ENCODE measurements around the gene H2AZ2. TPM values are rescaled to one million over a fixed set of nuclear protein-coding genes. Genes with fewer than 3 reads are reported as not detected.
"Not testable (repeated sequence)": the region's sequence is repeated elsewhere in the genome, so short reads cannot be mapped to it uniquely, and the experiment has no call there.

The H2AZ2 gene
- total RNA-seq, 4 donors from 2014 or later, result 94.1 to 116 (median 97.9) TPM

- ATAC-seq (ENCODE audit: low FRiP score), result peak; percentile 73
- DNase-seq (ENCODE audit: low spot score), result no peak
- TF ChIP-seq CTCF (IDR thresholded peaks at IDR 0.05), result no peak
These were observed 19.4 kb upstream of the H2AZ2 start for GRCh38 chr7:44867073-44867995.

DNA sequence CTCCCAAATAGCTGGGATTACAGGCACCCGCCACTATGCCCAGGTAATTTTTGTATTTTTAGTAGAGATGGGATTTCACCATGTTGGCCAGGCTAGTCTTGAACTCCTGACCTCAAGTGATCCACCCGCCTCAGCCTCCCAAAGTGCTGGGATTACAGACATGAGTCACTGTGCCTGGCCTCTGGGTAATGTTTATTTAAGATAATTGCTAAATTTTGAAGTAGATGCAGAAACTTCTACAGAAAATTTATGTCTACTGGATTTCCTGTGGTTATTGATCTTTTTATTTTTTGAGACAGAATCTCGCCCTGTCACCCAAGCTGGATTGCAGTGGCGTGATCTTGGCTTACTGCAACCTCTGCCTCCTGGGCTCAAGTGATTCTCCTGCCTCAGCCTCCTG is 14.1 kb upstream of the H2AZ2 start:
- ATAC-seq (ENCODE audit: low FRiP score), result not testable (repeated sequence)

DNA sequence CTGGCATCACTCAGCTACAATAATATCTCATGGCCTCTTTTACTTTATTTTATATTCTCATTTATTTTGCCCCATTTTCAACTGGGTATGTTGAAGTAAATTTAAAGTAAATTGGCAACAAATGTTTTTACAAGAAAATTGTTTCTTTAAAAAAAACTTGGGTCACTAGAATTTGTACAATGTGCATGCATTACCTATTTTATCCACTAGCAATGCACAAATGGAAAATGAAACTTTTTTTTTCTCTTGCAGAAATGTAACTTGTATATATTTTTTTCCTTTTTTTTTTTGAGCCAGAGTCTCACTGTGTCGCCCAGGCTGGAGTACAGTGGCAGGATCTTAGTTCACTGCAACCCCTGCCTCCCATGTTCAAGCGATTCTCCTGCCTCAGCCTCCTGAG is 10.3 kb upstream of the H2AZ2 start:
- no peak for TF ChIP-seq CTCF (IDR thresholded peaks at IDR 0.05)
- ATAC-seq (ENCODE audit: low FRiP score), result no peak
- no peak for DNase-seq (ENCODE audit: low spot score)

More for the DNA sequence above, 14.1 kb upstream of the H2AZ2 start:
- DNase-seq (ENCODE audit: low spot score), result not testable (repeated sequence)

DNA sequence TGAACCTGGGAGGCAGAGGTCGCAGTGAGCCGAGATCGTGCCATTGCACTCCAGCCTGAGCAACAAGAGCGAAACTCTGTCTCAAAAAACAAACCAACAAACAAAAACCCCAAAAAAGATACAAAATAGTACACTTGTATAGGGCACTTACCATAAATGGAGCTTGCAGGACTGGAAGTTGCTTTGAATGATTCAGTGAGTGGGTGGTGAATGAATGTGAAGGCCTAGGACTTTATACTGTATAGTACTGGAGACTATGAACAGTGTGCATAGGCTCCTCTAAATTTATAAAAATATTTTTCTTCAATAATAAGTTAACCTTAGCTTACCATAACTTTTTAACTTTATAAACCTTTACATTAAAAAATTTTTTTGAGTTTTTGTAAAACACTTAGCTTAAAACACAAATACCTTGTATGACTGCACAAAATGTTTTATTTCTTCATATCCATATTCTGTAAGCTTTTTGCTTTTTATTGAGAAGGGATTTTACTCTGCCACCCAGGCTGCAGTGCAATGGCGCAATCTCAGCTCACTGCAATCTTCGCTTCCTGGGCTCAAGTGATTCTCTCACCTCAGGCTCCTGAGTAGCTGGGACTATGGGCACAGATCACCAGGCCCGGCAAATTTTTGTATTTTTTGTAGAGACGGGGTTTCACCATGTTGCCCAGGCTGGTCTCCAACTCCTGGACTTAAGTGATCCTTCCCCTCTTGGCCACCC is 6.9 kb upstream of the H2AZ2 start:
- DNase-seq (ENCODE audit: low spot score) (no peak), ATAC-seq (ENCODE audit: low FRiP score) (no peak)
- TF ChIP-seq CTCF (IDR thresholded peaks at IDR 0.05), result no peak

- TF ChIP-seq CTCF (IDR thresholded peaks at IDR 0.05), result no peak
- DNase-seq (ENCODE audit: low spot score) (no peak), ATAC-seq (ENCODE audit: low FRiP score) (no peak)
These were observed 5.5 kb upstream of the H2AZ2 start for GRCh38 chr7:44853391-44853790.

- DNase-seq (ENCODE audit: low spot score) (no peak), ATAC-seq (ENCODE audit: low FRiP score) (no peak)
These were observed 4.7 kb upstream of the H2AZ2 start for GRCh38 chr7:44852590-44852989.

More at GRCh38 chr7:44852590-44852989, 4.7 kb upstream of the H2AZ2 start:
- TF ChIP-seq CTCF (IDR thresholded peaks at IDR 0.05), result no peak
